Measurements from ENCODE around the gene HMCN2.

DNA sequence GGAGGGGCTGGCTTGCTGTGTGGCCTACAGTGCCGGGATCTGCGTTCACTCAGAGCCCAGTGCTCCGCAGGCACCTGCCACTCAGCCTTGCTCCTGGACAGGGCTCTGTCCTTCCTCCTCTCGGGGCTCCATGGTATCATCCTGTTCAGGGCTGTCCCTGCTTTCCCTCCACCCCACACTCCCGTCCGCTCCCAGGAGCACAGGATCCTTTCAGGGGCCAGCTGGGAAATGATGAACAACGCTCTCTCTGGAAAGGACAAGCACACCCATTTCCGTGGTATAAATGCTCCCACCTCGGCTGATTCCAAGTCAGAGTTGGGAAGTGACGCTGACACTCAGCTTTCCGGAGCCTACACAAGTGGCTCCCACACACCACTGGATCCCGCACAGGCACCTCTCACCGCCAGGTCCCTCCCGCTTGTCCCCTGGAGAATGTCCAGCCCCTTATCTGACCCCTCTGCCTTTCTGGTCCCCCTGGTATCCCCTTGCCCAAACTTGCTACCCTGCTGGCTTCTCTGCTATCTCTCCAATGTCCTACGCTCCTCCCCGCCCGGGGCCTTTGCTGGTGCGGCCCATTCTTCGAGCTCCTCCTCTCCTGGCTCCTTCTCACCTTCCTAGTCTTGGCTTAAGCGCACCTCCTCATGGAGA, 21.3 kb downstream of the HMCN2 start:
- no peak for TF ChIP-seq EZH2 (IDR thresholded peaks at IDR 0.05; ENCODE audit: insufficient read depth, poor library complexity, severe bottlenecking)
- no peak for TF ChIP-seq EZH2phosphoT487 (IDR thresholded peaks at IDR 0.05; ENCODE audit: insufficient read depth, low read depth)

All from GM23248 (cell line).